B cell (primary cell): ENCODE data around the gene SNTA1. TPM values are rescaled to one million over a fixed set of nuclear protein-coding genes. Genes with fewer than 3 reads are reported as not detected.

Experiments
- ATAC-seq: fragments of 200-7000 bp; cut with Tn5 transposase; one replicate; pipeline ENCODE4 v1.10.0; 2021; ENCODE audit warnings: low read depth, mild to moderate bottlenecking, moderate number of reproducible peaks, moderate library complexity
- CTCF ChIA-PET: fragments of 350-600 bp; sonication (Branson Sonifier 250); formaldehyde crosslinking; loops from one replicate; lab custom pipeline; 2021; ENCODE audit warnings: antibody characterized with exemption, inconsistent platforms; lab: Charles Lee
- POLR2A ChIA-PET: fragments of 350-600 bp; sonication (Branson Sonifier 250); formaldehyde crosslinking; loops from one replicate; lab custom pipeline; 2021; ENCODE audit warnings: antibody characterized with exemption; lab: Charles Lee
- DNase-seq: peaks from one replicate; pipeline ENCODE4 v3.0.0; 2013
- H2AFZ ChIP-seq: 2 replicates; pipeline ENCODE4 v1.6.1; 2012; ENCODE audit warnings: mild to moderate bottlenecking, low read depth, low read length; ENCODE audit not compliant: insufficient read depth, poor library complexity, severe bottlenecking
- H3K27ac ChIP-seq, 2 donors: 1 replicate in 1 of 2; 2 replicates in 1 of 2; pipeline ENCODE4 v1.5.1; 2012 to 2013; ENCODE audit warnings: low read length in 2 of 2, mild to moderate bottlenecking in 2 of 2, moderate library complexity in 1 of 2
- H3K27me3 ChIP-seq, 4 experiments: fragments of 200-600 bp in 1 of 4; sonication (generic) in 1 of 4; replicated peaks in 1 of 4; 1 replicate in 2 of 4; 2 replicates in 2 of 4; pipeline versions ENCODE4 v1.6.1 to v1.7.0; 2013 to 2016; ENCODE audit warnings: low read length in 3 of 4, mild to moderate bottlenecking in 2 of 4, mixed read lengths in 1 of 4, moderate library complexity in 1 of 4; ENCODE audit not compliant: insufficient read depth in 4 of 4, control insufficient read depth in 3 of 4; ENCODE audit errors: control extremely low read depth in 1 of 4
- H3K36me3 ChIP-seq, 2 experiments: replicated peaks in 1 of 2; 1 replicate in 1 of 2; 2 replicates in 1 of 2; pipeline versions ENCODE4 v1.6.1 to v1.7.1; 2013; ENCODE audit warnings: low read length in 1 of 2; ENCODE audit not compliant: insufficient read depth in 2 of 2, control insufficient read depth in 1 of 2; ENCODE audit errors: control extremely low read depth in 1 of 2, extremely low read depth in 1 of 2
- H3K4me1 ChIP-seq, 2 donors: fragments of 200-600 bp in 1 of 2; sonication (generic) in 1 of 2; 1 replicate in 1 of 2; 2 replicates in 1 of 2; pipeline versions ENCODE4 v1.5.1 to v1.6.1; 2013 to 2017; ENCODE audit warnings: low read length in 2 of 2; ENCODE audit not compliant: control insufficient read depth in 2 of 2, insufficient read depth in 2 of 2
- H3K4me2 ChIP-seq: replicated peaks from 2 replicates; pipeline ENCODE3; 2012; ENCODE audit warnings: mild to moderate bottlenecking, low read depth, low read length; ENCODE audit not compliant: poor library complexity, severe bottlenecking
- H3K4me3 ChIP-seq, 5 experiments: fragments of 200-600 bp in 1 of 5; sonication (generic) in 1 of 5; 1 replicate in 3 of 5; 2 replicates in 2 of 5; pipeline versions ENCODE4 v1.5.1 to v1.7.0; 2011 to 2016; ENCODE audit warnings: low read length in 4 of 5, mild to moderate bottlenecking in 4 of 5, low read depth in 2 of 5, control low read depth in 1 of 5, moderate library complexity in 1 of 5; ENCODE audit not compliant: insufficient read depth in 1 of 5; ENCODE audit errors: control extremely low read depth in 1 of 5, extremely low read depth in 1 of 5
- H3K79me2 ChIP-seq: fragments of 200-600 bp; sonication (generic); one replicate; pipeline ENCODE4 v1.6.0; 2016; ENCODE audit warnings: low read length; ENCODE audit not compliant: control insufficient read depth, insufficient read depth
- H3K9ac ChIP-seq: fragments of 200-600 bp; sonication (generic); 2 replicates; pipeline ENCODE4 v1.6.1; 2017; ENCODE audit warnings: mild to moderate bottlenecking, low read length, moderate library complexity
- H3K9me3 ChIP-seq, 3 donors: one replicate each; pipeline versions ENCODE4 v1.6.1 to v1.7.1; 2013; ENCODE audit warnings: low read length in 2 of 3; ENCODE audit not compliant: control insufficient read depth in 2 of 3, insufficient read depth in 1 of 3; ENCODE audit errors: control extremely low read depth in 1 of 3
- H4K20me1 ChIP-seq: 2 replicates; pipeline ENCODE4 v1.6.0; 2012; ENCODE audit warnings: mild to moderate bottlenecking, low read length; ENCODE audit not compliant: insufficient read depth, control insufficient read depth, poor library complexity, severe bottlenecking
- H3K27ac Mint-ChIP-seq: one replicate; pipeline ENCODE4 v1.8.0; 2021; ENCODE audit warnings: mixed read lengths
- H3K27me3 Mint-ChIP-seq: one replicate; pipeline ENCODE4 v1.8.0; 2021; ENCODE audit warnings: mixed read lengths
- H3K4me1 Mint-ChIP-seq: one replicate; pipeline ENCODE4 v1.8.0; 2021; ENCODE audit warnings: mixed read lengths
- H3K4me3 Mint-ChIP-seq: one replicate; pipeline ENCODE4 v1.8.0; 2021; ENCODE audit warnings: mixed read lengths
- H3K9me3 Mint-ChIP-seq: one replicate; pipeline ENCODE4 v1.8.0; 2022; ENCODE audit warnings: mixed read lengths; ENCODE audit not compliant: insufficient read depth
- EZH2 ChIP-seq: IDR thresholded peaks from 2 replicates; pipeline ENCODE4 v1.6.1; 2012; ENCODE audit warnings: borderline replicate concordance, low read depth, mild to moderate bottlenecking, moderate library complexity, low read length; ENCODE audit not compliant: insufficient read depth, poor library complexity, severe bottlenecking
- WGBS: methylation state at CpG from one replicate; pipeline ENCODE4 v1.1.5; 2013; ENCODE audit warnings: missing lambda C conversion rate; ENCODE audit not compliant: insufficient coverage; 5-methylcytosine and 5-hydroxymethylcytosine counted together
- intact Hi-C: fragments of 100-400 bp; cut with micrococcal nuclease; formaldehyde crosslinking; loops from one replicate; pipeline ENCODE4 v1.10.0; 2022
- polyA plus RNA-seq: library from polyadenylated mRNA; depleted of rRNA; stranded (reverse); fragments of >200 nt; gene quantifications from 2 replicates; pipeline ENCODE4 v1.2.3, GENCODE V29; 2012
- total RNA-seq, 2 donors: library from RNA; stranded (reverse); fragments of 120-200 nt in 1 of 2; gene quantifications; 1 replicate in 1 of 2; 2 replicates in 1 of 2; pipeline versions ENCODE4 v1.2.3 to v1.2.4, GENCODE V29; 2013 to 2022
- TF ChIP-seq, protein P1 (sequence below): fragments of 200-600 bp; IDR thresholded peaks from one replicate; pipeline ENCODE4 v1.8.0; 2022; ENCODE audit warnings: antibody characterized with exemption, mild to moderate bottlenecking

The SNTA1 gene
- total and polyA plus RNA-seq, 2 donors (not counting 1 experiment from before 2014, with no cell fraction given) = 7.0 to 9.9 TPM

DNA sequence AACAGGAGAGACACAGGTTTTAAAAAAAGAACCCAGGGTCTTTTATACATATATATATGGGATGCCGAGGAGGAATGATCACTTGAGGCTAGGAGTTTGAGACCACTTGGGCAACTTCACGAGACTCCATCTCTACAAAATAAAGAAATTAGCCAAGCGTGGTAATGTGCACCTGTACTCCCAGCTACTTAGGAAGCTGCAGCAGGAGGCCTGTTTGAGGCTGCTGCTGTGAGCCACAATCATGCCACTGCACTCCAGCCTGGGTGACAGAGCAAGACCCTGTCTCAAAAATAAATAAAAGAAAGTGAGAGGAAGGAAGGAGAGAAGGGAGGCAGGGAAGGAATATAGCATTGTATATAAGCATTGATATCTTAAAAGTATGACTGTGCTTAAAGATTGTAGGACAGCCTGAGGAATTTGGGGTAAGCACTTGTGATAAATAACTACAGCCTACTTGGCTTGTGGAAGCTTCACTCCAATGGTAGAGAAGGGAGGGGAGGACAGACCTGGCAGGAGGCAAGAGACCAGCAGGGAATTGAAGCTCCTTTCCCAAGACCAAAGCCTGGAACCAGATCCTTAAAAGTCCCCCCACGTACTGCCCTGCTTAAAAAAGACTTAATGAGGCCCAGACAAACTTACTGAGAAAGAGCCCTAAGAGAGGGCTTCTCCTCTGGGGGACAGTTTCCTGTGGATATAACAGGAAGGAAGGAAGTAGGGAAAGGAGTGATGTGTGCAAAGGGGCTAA is 2.5 kb upstream of the SNTA1 start:
- WGBS = 43% methylated on average over 2 of the region's 4 CpGs
- Histone ChIP-seq H3K79me2 (no peaks in the 10 kb centered on the region), H3K27me3 (no peaks in the 10 kb centered on the region), H4K20me1 (no peaks in the 10 kb centered on the region), H3K36me3 (no peaks in the 10 kb centered on the region), H3K4me2 (no peak overlapping the region), H2AFZ (no peak overlapping the region), H3K9ac (no peak overlapping the region), H3K27ac (no peak overlapping the region), H3K9me3 (peaks cover 0 to 3% (median 0%) of the 10 kb centered on the region in 3 donors), H3K4me1 (peaks cover 13 to 23% of the 10 kb centered on the region in 2 donors), H3K4me3 (no peak overlapping the region)
- Mint-ChIP-seq H3K4me3 (no peak overlapping the region), H3K27ac (no peak overlapping the region), H3K27me3 (no peaks in the 10 kb centered on the region), H3K4me1 (peaks cover 31% of the 10 kb centered on the region), H3K9me3 (no peaks in the 10 kb centered on the region)
- TF ChIP-seq EZH2 = no peak
- TF ChIP-seq, protein P1, sequence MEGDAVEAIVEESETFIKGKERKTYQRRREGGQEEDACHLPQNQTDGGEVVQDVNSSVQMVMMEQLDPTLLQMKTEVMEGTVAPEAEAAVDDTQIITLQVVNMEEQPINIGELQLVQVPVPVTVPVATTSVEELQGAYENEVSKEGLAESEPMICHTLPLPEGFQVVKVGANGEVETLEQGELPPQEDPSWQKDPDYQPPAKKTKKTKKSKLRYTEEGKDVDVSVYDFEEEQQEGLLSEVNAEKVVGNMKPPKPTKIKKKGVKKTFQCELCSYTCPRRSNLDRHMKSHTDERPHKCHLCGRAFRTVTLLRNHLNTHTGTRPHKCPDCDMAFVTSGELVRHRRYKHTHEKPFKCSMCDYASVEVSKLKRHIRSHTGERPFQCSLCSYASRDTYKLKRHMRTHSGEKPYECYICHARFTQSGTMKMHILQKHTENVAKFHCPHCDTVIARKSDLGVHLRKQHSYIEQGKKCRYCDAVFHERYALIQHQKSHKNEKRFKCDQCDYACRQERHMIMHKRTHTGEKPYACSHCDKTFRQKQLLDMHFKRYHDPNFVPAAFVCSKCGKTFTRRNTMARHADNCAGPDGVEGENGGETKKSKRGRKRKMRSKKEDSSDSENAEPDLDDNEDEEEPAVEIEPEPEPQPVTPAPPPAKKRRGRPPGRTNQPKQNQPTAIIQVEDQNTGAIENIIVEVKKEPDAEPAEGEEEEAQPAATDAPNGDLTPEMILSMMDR = no peak
- intact Hi-C loops = no loop called here
- ChIA-PET CTCF (interaction anchor here (0.6 to 4.3 kb wide), 9 partner anchors 38 to 1889 kb away, joined by 3 to 33 read pairs (median 8); partner anchors contain the start of genes ACTL10 and CDK5RAP1), POLR2A (interaction anchor here (0.7 kb wide), 1 partner anchor 1465 kb away, joined by 11 read pairs; no protein-coding TSS in a partner anchor)
- ATAC-seq (no peak), DNase-seq (no peak)
